ENCODE data around the gene POU6F2. TPM values are rescaled to one million over a fixed set of nuclear protein-coding genes. Genes with fewer than 3 reads are reported as not detected.

The POU6F2 gene
- total and polyA plus RNA-seq, 2 of the 4 experiments (the other 2 are of a cell fraction), result not detected

- POLR2A ChIA-PET (ENCODE audit: unreplicated experiment), result no interaction called here
- CTCF ChIA-PET, result no interaction called here
- H4K8ac ChIP-seq (ENCODE audit: low read depth in 2 of 2, low read length in 2 of 2), result no peak overlapping the region
- no peaks in the 10 kb centered on the region for H3K4me1 ChIP-seq (ENCODE audit: control insufficient read depth, insufficient read depth, low read length)
- H4K5ac ChIP-seq (ENCODE audit: low read depth, low read length), result no peak overlapping the region
- H3K79me1 ChIP-seq (ENCODE audit: low read depth in 1 of 2, low read length in 2 of 2), result no peaks in the 10 kb centered on the region
- no peaks in the 10 kb centered on the region for H3K27me3 ChIP-seq (ENCODE audit: control insufficient read depth, insufficient read depth, low read length)
- no peak overlapping the region for H3K4me3 ChIP-seq (ENCODE audit: insufficient read depth, low read depth, low read length)
- no peak overlapping the region for H2BK120ac ChIP-seq (ENCODE audit: low read depth, low read length)
- no peak overlapping the region for H3K23ac ChIP-seq (ENCODE audit: low read depth, low read length)
- no peak for DNase-seq
- H2BK15ac ChIP-seq (ENCODE audit: low read depth, low read length), result no peak overlapping the region
- H3K14ac ChIP-seq (replicated peaks; ENCODE audit: low read depth, low read length), result no peak overlapping the region
- no peaks in the 10 kb centered on the region for H3K36me3 ChIP-seq (ENCODE audit: control insufficient read depth, insufficient read depth, low read length)
- H3K9me3 ChIP-seq (ENCODE audit: control insufficient read depth, insufficient read depth, low read length), result no peaks in the 10 kb centered on the region
- no peak for TF ChIP-seq POLR2A (IDR thresholded peaks at IDR 0.05; ENCODE audit: low read depth, low read length)
- no peak overlapping the region for H2AK9ac ChIP-seq (replicated peaks; ENCODE audit: low read depth, low read length, poor library complexity)
- no peak overlapping the region for H3K4me2 ChIP-seq (ENCODE audit: low read depth, low read length)
- H3K56ac ChIP-seq (ENCODE audit: extremely low read depth, insufficient read depth, low read length), result no peak overlapping the region
- intact Hi-C loops (cut with micrococcal nuclease) (no loop called here), dilution Hi-C loops (cut with HindIII; ENCODE audit: low sequenced_read_pairs, unreplicated experiment) (no loop called here), in situ Hi-C loops (cut with MboI; ENCODE audit: low sequenced_read_pairs) (no loop called here)
- BruUV-seq (replicated peaks), result no TSS peak
- H3K9me1 ChIP-seq (ENCODE audit: insufficient read depth, low read length), result no peaks in the 10 kb centered on the region
- H3K9ac ChIP-seq (ENCODE audit: low read depth, low read length), result no peak overlapping the region
- H2BK20ac ChIP-seq (ENCODE audit: low read depth, low read length), result no peak overlapping the region
- H3K4ac ChIP-seq (ENCODE audit: low read depth, low read length), result no peak overlapping the region
- H3K18ac ChIP-seq (ENCODE audit: low read depth, low read length), result no peak overlapping the region
- H4K20me1 ChIP-seq (ENCODE audit: insufficient read depth, low read length), result no peaks in the 10 kb centered on the region
- no peak overlapping the region for H3K27ac ChIP-seq (ENCODE audit: insufficient read depth, low read length)
- H2AK5ac ChIP-seq (ENCODE audit: low read depth, low read length), result no peak overlapping the region
- no peak overlapping the region for H4K91ac ChIP-seq (ENCODE audit: insufficient read depth, low read depth, low read length)
- no peak overlapping the region for H2AFZ ChIP-seq (replicated peaks; ENCODE audit: low read length, poor library complexity)
- no peak for ATAC-seq (ENCODE audit: low read depth)
- WGBS, 2 experiments (ENCODE audit: extremely low coverage in 2 of 2, insufficient read length in 1 of 2), result no CpG with 5 or more reads among the region's 3 CpGs
- no peak overlapping the region for H2BK5ac ChIP-seq (ENCODE audit: low read depth, low read length, poor library complexity, severe bottlenecking)
Observed at GRCh38 chr7:39088730-39089593, 111.3 kb downstream of the POU6F2 start.

Measured in IMR-90 (cell line).